GM12801 (cell line): ENCODE measurements around the gene THAP7.

Experiments
- CTCF ChIP-seq: IDR thresholded peaks from one replicate; pipeline ENCODE4 v1.5.1; 2011; ENCODE audit warnings: control low read depth; ENCODE audit not compliant: insufficient read length; ENCODE audit errors: extremely low read depth

THAP7 gene

GRCh38 chr22:21018314-21018713, 16.4 kb upstream of the THAP7 start:
- no peak for TF ChIP-seq CTCF

- no peak for TF ChIP-seq CTCF
These were observed 14.9 kb upstream of the THAP7 start for GRCh38 chr22:21016644-21017420.

GRCh38 chr22:21015466-21016006, 13.6 kb upstream of the THAP7 start:
- no peak for TF ChIP-seq CTCF

- TF ChIP-seq CTCF, result no peak
These were observed 13.0 kb upstream of the THAP7 start, which contains the start of gene P2RX6 for GRCh38 chr22:21014726-21015465. Gene P2RX6 (plus strand): TSS chr22:21015165. CDS start chr22:21015175, 10 bp downstream.

GRCh38 chr22:21014202-21014725, 12.3 kb upstream of the THAP7 start:
- no peak for TF ChIP-seq CTCF

GRCh38 chr22:21013657-21014201, 11.8 kb upstream of the THAP7 start:
- TF ChIP-seq CTCF, result no peak
